OCI-LY1 (cell line): Measurements from ENCODE around the gene GNPTG.

Experiments
- H2AFZ ChIP-seq: fragments of 200-600 bp; sonication (generic), shearing (Covaris generic); 2 replicates; pipeline ENCODE4 v1.6.0; 2014; ENCODE audit warnings: antibody characterized with exemption, mild to moderate bottlenecking, low read length
- H3F3A ChIP-seq: fragments of 200-600 bp; sonication (generic), shearing (Covaris generic); 2 replicates; pipeline ENCODE4 v1.6.0; 2014; ENCODE audit warnings: mild to moderate bottlenecking, antibody characterized with exemption, low read length, moderate library complexity; ENCODE audit not compliant: insufficient read depth
- H3K27ac ChIP-seq: fragments of 200-600 bp; sonication (generic); 2 replicates; pipeline ENCODE4 v1.5.1; 2014; ENCODE audit warnings: low read length, mixed run types, mild to moderate bottlenecking, low read depth; ENCODE audit not compliant: poor library complexity, severe bottlenecking
- H3K27me3 ChIP-seq: fragments of 200-600 bp; sonication (generic); 2 replicates; pipeline ENCODE4 v1.6.0; 2014; ENCODE audit warnings: antibody characterized with exemption, mild to moderate bottlenecking, low read length, moderate library complexity; ENCODE audit not compliant: insufficient read depth
- H3K36me3 ChIP-seq: fragments of 200-600 bp; sonication (generic); 2 replicates; pipeline ENCODE4 v1.6.1; 2014; ENCODE audit warnings: mild to moderate bottlenecking, antibody characterized with exemption, low read length, moderate library complexity, mixed read lengths; ENCODE audit not compliant: insufficient read depth
- H3K4me1 ChIP-seq: fragments of 200-600 bp; sonication (generic); 2 replicates; pipeline ENCODE4 v1.5.1; 2014; ENCODE audit warnings: mild to moderate bottlenecking, low read length, moderate library complexity; ENCODE audit not compliant: insufficient read depth, severe bottlenecking
- H3K4me2 ChIP-seq: fragments of 200-600 bp; sonication (generic), shearing (Covaris generic); 2 replicates; pipeline ENCODE4 v1.6.1; 2014; ENCODE audit warnings: low read length
- H3K4me3 ChIP-seq: fragments of 200-600 bp; sonication (generic); 2 replicates; pipeline ENCODE4 v1.5.1; 2014; ENCODE audit warnings: low read length, low read depth, mild to moderate bottlenecking, mixed read lengths; ENCODE audit not compliant: poor library complexity, severe bottlenecking
- H3K79me2 ChIP-seq: fragments of 200-600 bp; shearing (Covaris generic); 2 replicates; pipeline ENCODE4 v1.6.1; 2016; ENCODE audit warnings: mixed run types, low read length, mixed read lengths; ENCODE audit not compliant: insufficient read depth
- H3K9ac ChIP-seq: fragments of 200-600 bp; sonication (generic), shearing (Covaris generic); 2 replicates; pipeline ENCODE4 v1.6.1; 2014; ENCODE audit warnings: mild to moderate bottlenecking, low read length, mixed read lengths
- H3K9me2 ChIP-seq: fragments of 200-600 bp; sonication (generic), shearing (Covaris generic); 2 replicates; pipeline ENCODE4 v1.6.1; 2014; ENCODE audit warnings: low read depth, mild to moderate bottlenecking, low read length, mixed read lengths
- H3K9me3 ChIP-seq: fragments of 200-600 bp; shearing (Covaris generic); 2 replicates; pipeline ENCODE4 v1.6.1; 2014; ENCODE audit warnings: low read length, mixed read lengths
- H4K20me1 ChIP-seq: fragments of 200-600 bp; sonication (generic), shearing (Covaris generic); 2 replicates; pipeline ENCODE4 v1.6.0; 2016; ENCODE audit warnings: mild to moderate bottlenecking, low read length; ENCODE audit not compliant: insufficient read depth
- CTCF ChIP-seq: fragments of 200-600 bp; sonication (generic), shearing (Covaris generic); IDR thresholded peaks from 2 replicates; pipeline ENCODE4 v1.5.1; 2017; ENCODE audit warnings: mild to moderate bottlenecking, antibody characterized with exemption, low read length, moderate library complexity, mixed read lengths
- EZH2 ChIP-seq: fragments of 200-600 bp; sonication (generic), shearing (Covaris generic); IDR thresholded peaks from 2 replicates; pipeline ENCODE4 v1.8.0; 2017; ENCODE audit warnings: borderline replicate concordance, mixed run types, mild to moderate bottlenecking, antibody characterized with exemption, low read length, moderate library complexity, mixed read lengths

GNPTG gene

GRCh38 chr16:1379304-1380076 lies 27.8 kb downstream of the GNPTG start:
- H3K9ac ChIP-seq, result peak overlapping the region; percentile 96
- H2AFZ ChIP-seq, result no peak overlapping the region
- H3K9me3 ChIP-seq, result no peaks in the 10 kb centered on the region
- peaks cover 16% of the 10 kb centered on the region for H3K36me3 ChIP-seq
- H3K4me3 ChIP-seq, result peak overlapping the region; percentile 86
- H4K20me1 ChIP-seq, result no peaks in the 10 kb centered on the region
- peaks cover 23% of the 10 kb centered on the region for H3K4me1 ChIP-seq
- H3K9me2 ChIP-seq, result no peaks in the 10 kb centered on the region
- peak overlapping the region; percentile 92 for H3K4me2 ChIP-seq
- peak overlapping the region; percentile 42 for H3K27ac ChIP-seq
- H3K79me2 ChIP-seq, result peaks cover 9% of the 10 kb centered on the region
- H3F3A ChIP-seq, result no peaks in the 10 kb centered on the region
- TF ChIP-seq CTCF, result peak; percentile 40; the same call in 1 of the 2 replicates
- no peak for TF ChIP-seq EZH2
- H3K27me3 ChIP-seq, result no peaks in the 10 kb centered on the region

- Histone ChIP-seq H3K79me2 (peaks cover 9% of the 10 kb centered on the region), H3K27me3 (no peaks in the 10 kb centered on the region), H3K9me2 (no peaks in the 10 kb centered on the region), H2AFZ (no peak overlapping the region), H3K27ac (no peak overlapping the region), H3F3A (no peaks in the 10 kb centered on the region), H3K4me2 (peak overlapping the region; percentile 92), H4K20me1 (no peaks in the 10 kb centered on the region), H3K4me3 (peak overlapping the region; percentile 86), H3K9me3 (no peaks in the 10 kb centered on the region), H3K36me3 (peaks cover 16% of the 10 kb centered on the region), H3K4me1 (peaks cover 23% of the 10 kb centered on the region), H3K9ac (peak overlapping the region; percentile 42)
- TF ChIP-seq CTCF, result no peak
- no peak for TF ChIP-seq EZH2
Measured at GRCh38 chr16:1380195-1380594, 28.5 kb downstream of the GNPTG start.

GRCh38 chr16:1381612-1382406 lies 30.1 kb downstream of the GNPTG start:
- H3K9me3 ChIP-seq, result no peaks in the 10 kb centered on the region
- H3K9ac ChIP-seq, result no peak overlapping the region
- no peaks in the 10 kb centered on the region for H4K20me1 ChIP-seq
- H3K9me2 ChIP-seq, result no peaks in the 10 kb centered on the region
- H3K27ac ChIP-seq, result no peak overlapping the region
- H3K4me2 ChIP-seq, result no peak overlapping the region
- H3K27me3 ChIP-seq, result no peaks in the 10 kb centered on the region
- no peak overlapping the region for H2AFZ ChIP-seq
- peaks cover 9% of the 10 kb centered on the region for H3K79me2 ChIP-seq
- TF ChIP-seq CTCF, result no peak
- no peak for TF ChIP-seq EZH2
- H3K4me3 ChIP-seq, result no peak overlapping the region
- no peaks in the 10 kb centered on the region for H3F3A ChIP-seq
- H3K4me1 ChIP-seq, result peaks cover 23% of the 10 kb centered on the region
- H3K36me3 ChIP-seq, result peaks cover 10% of the 10 kb centered on the region
